Left kidney (tissue), 2 donors: Measurements from ENCODE around the gene KASH5. TPM values are rescaled to one million over a fixed set of nuclear protein-coding genes. Genes with fewer than 3 reads are reported as not detected.
"Not testable (repeated sequence)": the region's sequence is repeated elsewhere in the genome, so short reads cannot be mapped to it uniquely, and the experiment has no call there.

Experiments used
- DNase-seq: peaks from one replicate; pipeline ENCODE4 v3.0.0-alpha.2; 2013
- polyA plus RNA-seq: library from polyadenylated mRNA; unstranded; fragments of 120-200 nt; gene quantifications from one replicate; pipeline ENCODE4 v1.2.1, GENCODE V29; 2013; ENCODE audit not compliant: insufficient read length

KASH5 gene
- polyA plus RNA-seq, 1 donor: 0.17 TPM

GRCh38 chr19:49436381-49437017 lies 48.5 kb downstream of the KASH5 start:
- DNase-seq: no peak

- no peak for DNase-seq
These were observed 49.2 kb downstream of the KASH5 start for GRCh38 chr19:49437231-49437630.

GRCh38 chr19:49438261-49438660 lies 50.2 kb downstream of the KASH5 start:
- DNase-seq: no peak

- no peak for DNase-seq
These were observed 51.8 kb downstream of the KASH5 start for GRCh38 chr19:49439836-49440235.

- no peak for DNase-seq
These were observed 52.6 kb downstream of the KASH5 start for GRCh38 chr19:49440439-49441209.

- DNase-seq: no peak
These were observed 53.3 kb downstream of the KASH5 start, which contains the start of gene SLC17A7 for GRCh38 chr19:49441210-49441959. Gene SLC17A7 (minus strand): TSS chr19:49441527. CDS start chr19:49441379, 148 bp downstream.

GRCh38 chr19:49441960-49442350 lies 53.9 kb downstream of the KASH5 start:
- no peak for DNase-seq

GRCh38 chr19:49442354-49442753 lies 54.3 kb downstream of the KASH5 start:
- no peak for DNase-seq

GRCh38 chr19:49442771-49443365 lies 54.8 kb downstream of the KASH5 start:
- peak; percentile 78 for DNase-seq

GRCh38 chr19:49443366-49444099 lies 55.5 kb downstream of the KASH5 start:
- peak; percentile 95 for DNase-seq

GRCh38 chr19:49444100-49444700 lies 56.2 kb downstream of the KASH5 start:
- DNase-seq: not testable (repeated sequence)

GRCh38 chr19:49445997-49446396 lies 57.9 kb downstream of the KASH5 start:
- no peak for DNase-seq

- DNase-seq: no peak
These were observed 59.7 kb downstream of the KASH5 start for GRCh38 chr19:49447485-49448431.

- no peak for DNase-seq
These were observed 60.4 kb downstream of the KASH5 start for GRCh38 chr19:49448432-49448786.

- DNase-seq: no peak
These were observed 62.4 kb downstream of the KASH5 start for GRCh38 chr19:49450405-49450804.

- peak; percentile 99 for DNase-seq
These were observed 63.6 kb downstream of the KASH5 start, which contains the start of gene PIH1D1 for GRCh38 chr19:49451430-49452181. Gene PIH1D1 (minus strand): TSS chr19:49451814. CDS start chr19:49451574, 240 bp downstream.

- peak; percentile 98 for DNase-seq
These were observed 65.1 kb downstream of the KASH5 start, which contains the start of gene ALDH16A1 for GRCh38 chr19:49453013-49453756. Gene ALDH16A1 (plus strand): TSS chr19:49453225. CDS start chr19:49453332, 107 bp downstream.

- no peak for DNase-seq
These were observed 65.8 kb downstream of the KASH5 start for GRCh38 chr19:49453757-49454240.
